SU-DHL-6 (cell line): Measurements from ENCODE around the gene KRT38.

Experiments
- H2AFZ ChIP-seq: fragments of 200-600 bp; sonication (generic); 2 replicates; pipeline ENCODE4 v1.6.1; 2014; ENCODE audit warnings: low read depth, mild to moderate bottlenecking, moderate library complexity, mixed read lengths, antibody characterized with exemption, low read length; ENCODE audit not compliant: severe bottlenecking
- H3F3A ChIP-seq: fragments of 200-600 bp; shearing (Covaris generic); 2 replicates; pipeline ENCODE4 v1.6.0; 2016; ENCODE audit warnings: antibody characterized with exemption, mild to moderate bottlenecking; ENCODE audit not compliant: insufficient read depth
- H3K27ac ChIP-seq: fragments of 200-600 bp; sonication (generic); 2 replicates; pipeline ENCODE4 v1.5.1; 2016; ENCODE audit warnings: low read depth, mild to moderate bottlenecking, low read length, moderate library complexity, mixed read lengths
- H3K27me3 ChIP-seq: fragments of 200-600 bp; sonication (generic), shearing (Covaris generic); 2 replicates; pipeline ENCODE4 v1.6.0; 2014; ENCODE audit warnings: mild to moderate bottlenecking, low read length
- H3K36me3 ChIP-seq: fragments of 200-600 bp; sonication (generic); 2 replicates; pipeline ENCODE4 v1.6.1; 2014; ENCODE audit warnings: mild to moderate bottlenecking, low read length, mixed read lengths
- H3K4me2 ChIP-seq: fragments of 300-600, 200-600 bp; shearing (Covaris generic), sonication (generic); 2 replicates; pipeline ENCODE4 v1.6.0; 2014; ENCODE audit warnings: low read length, low read depth, mild to moderate bottlenecking; ENCODE audit not compliant: poor library complexity, severe bottlenecking
- H3K4me3 ChIP-seq: fragments of 200-600 bp; sonication (generic); 2 replicates; pipeline ENCODE4 v1.5.1; 2014; ENCODE audit warnings: antibody characterized with exemption, low read length, mild to moderate bottlenecking, mixed read lengths; ENCODE audit not compliant: insufficient read depth, poor library complexity, severe bottlenecking
- H3K79me2 ChIP-seq: fragments of 200-600 bp; sonication (generic); 2 replicates; pipeline ENCODE4 v1.6.1; 2014; ENCODE audit warnings: mild to moderate bottlenecking, low read length, moderate library complexity; ENCODE audit not compliant: insufficient read depth
- H3K9ac ChIP-seq: fragments of 200-600 bp; sonication (generic); 2 replicates; pipeline ENCODE4 v1.7.0; 2014; ENCODE audit warnings: mild to moderate bottlenecking, low read length
- H3K9me2 ChIP-seq: fragments of 200-600 bp; sonication (generic); replicated peaks from 2 replicates; pipeline ENCODE4 v1.6.1; 2014; ENCODE audit warnings: low read length; ENCODE audit not compliant: insufficient read depth
- H3K9me3 ChIP-seq: fragments of 200-600 bp; sonication (generic); 2 replicates; pipeline ENCODE4 v1.6.1; 2014; ENCODE audit warnings: low read length, mixed read lengths; ENCODE audit not compliant: insufficient read depth
- H4K20me1 ChIP-seq: fragments of 200-600 bp; sonication (generic); 2 replicates; pipeline ENCODE4 v1.6.1; 2014; ENCODE audit warnings: low read depth, mild to moderate bottlenecking, antibody characterized with exemption, low read length, moderate library complexity, mixed read lengths
- EZH2phosphoT487 ChIP-seq: fragments of 200-600 bp; sonication (generic), shearing (Covaris generic); conservative IDR thresholded peaks from 2 replicates; pipeline ENCODE4 v1.6.1; 2018; ENCODE audit warnings: mild to moderate bottlenecking, antibody characterized with exemption, low read length, moderate library complexity, mixed read lengths
- TF ChIP-seq, protein P1 (sequence below): fragments of 200-600 bp; sonication (generic); IDR thresholded peaks from one replicate; pipeline ENCODE4 v1.5.1; 2017; ENCODE audit warnings: antibody characterized with exemption, mild to moderate bottlenecking, low read length, moderate library complexity; ENCODE audit not compliant: insufficient read depth, poor library complexity, severe bottlenecking

The KRT38 gene

DNA sequence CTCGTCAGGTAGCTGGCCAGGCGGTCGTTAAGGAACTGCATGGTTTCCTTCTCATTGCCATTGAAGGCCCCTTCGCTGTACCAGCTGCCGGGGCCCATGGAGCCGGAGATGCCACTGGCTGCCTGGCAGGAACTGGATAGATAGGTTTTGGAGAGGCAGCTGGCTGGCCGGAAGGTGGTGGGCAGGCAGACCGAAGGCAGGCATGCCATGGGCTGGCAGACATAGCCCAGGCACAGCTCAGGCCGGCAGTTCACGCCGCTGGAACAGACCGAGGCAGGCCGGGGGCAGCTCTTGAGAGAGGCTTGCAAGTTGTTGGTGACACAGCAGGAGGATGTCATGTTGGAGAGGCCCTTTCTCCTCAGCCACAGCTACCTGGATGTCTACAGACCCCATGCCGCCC is 26.2 kb upstream of the KRT38 start, which contains the start of gene KRT32:
TSS of gene KRT32 (minus strand) at position 399 of the 400 bp plus-strand sequence. CDS start at position 338, 61 bp downstream.
- Histone ChIP-seq H3K9me2 (no peaks in the 10 kb centered on the region), H3K79me2 (no peaks in the 10 kb centered on the region), H4K20me1 (no peaks in the 10 kb centered on the region), H3K27ac (no peak within 1 kb of the TSS), H3K9ac (no peak within 1 kb of the TSS), H3K4me2 (no peak within 1 kb of the TSS), H3K9me3 (no peaks in the 10 kb centered on the region), H3K4me3 (no peak within 1 kb of the TSS), H2AFZ (no peak within 1 kb of the TSS), H3K27me3 (no peaks in the 10 kb centered on the region), H3K36me3 (no peaks in the 10 kb centered on the region), H3F3A (no peaks in the 10 kb centered on the region)
- TF ChIP-seq, protein P1, sequence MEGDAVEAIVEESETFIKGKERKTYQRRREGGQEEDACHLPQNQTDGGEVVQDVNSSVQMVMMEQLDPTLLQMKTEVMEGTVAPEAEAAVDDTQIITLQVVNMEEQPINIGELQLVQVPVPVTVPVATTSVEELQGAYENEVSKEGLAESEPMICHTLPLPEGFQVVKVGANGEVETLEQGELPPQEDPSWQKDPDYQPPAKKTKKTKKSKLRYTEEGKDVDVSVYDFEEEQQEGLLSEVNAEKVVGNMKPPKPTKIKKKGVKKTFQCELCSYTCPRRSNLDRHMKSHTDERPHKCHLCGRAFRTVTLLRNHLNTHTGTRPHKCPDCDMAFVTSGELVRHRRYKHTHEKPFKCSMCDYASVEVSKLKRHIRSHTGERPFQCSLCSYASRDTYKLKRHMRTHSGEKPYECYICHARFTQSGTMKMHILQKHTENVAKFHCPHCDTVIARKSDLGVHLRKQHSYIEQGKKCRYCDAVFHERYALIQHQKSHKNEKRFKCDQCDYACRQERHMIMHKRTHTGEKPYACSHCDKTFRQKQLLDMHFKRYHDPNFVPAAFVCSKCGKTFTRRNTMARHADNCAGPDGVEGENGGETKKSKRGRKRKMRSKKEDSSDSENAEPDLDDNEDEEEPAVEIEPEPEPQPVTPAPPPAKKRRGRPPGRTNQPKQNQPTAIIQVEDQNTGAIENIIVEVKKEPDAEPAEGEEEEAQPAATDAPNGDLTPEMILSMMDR: no peak
- no peak for TF ChIP-seq EZH2phosphoT487

GRCh38 chr17:41464682-41465081 is 23.9 kb upstream of the KRT38 start:
- Histone ChIP-seq H3K9me2 (no peaks in the 10 kb centered on the region), H2AFZ (no peak overlapping the region), H3K9me3 (no peaks in the 10 kb centered on the region), H3K9ac (no peak overlapping the region), H3K4me3 (no peak overlapping the region), H4K20me1 (no peaks in the 10 kb centered on the region), H3K79me2 (no peaks in the 10 kb centered on the region), H3K27ac (no peak overlapping the region), H3F3A (no peaks in the 10 kb centered on the region), H3K27me3 (no peaks in the 10 kb centered on the region), H3K4me2 (no peak overlapping the region), H3K36me3 (no peaks in the 10 kb centered on the region)
- TF ChIP-seq EZH2phosphoT487: no peak
- TF ChIP-seq, protein P1: no peak

DNA sequence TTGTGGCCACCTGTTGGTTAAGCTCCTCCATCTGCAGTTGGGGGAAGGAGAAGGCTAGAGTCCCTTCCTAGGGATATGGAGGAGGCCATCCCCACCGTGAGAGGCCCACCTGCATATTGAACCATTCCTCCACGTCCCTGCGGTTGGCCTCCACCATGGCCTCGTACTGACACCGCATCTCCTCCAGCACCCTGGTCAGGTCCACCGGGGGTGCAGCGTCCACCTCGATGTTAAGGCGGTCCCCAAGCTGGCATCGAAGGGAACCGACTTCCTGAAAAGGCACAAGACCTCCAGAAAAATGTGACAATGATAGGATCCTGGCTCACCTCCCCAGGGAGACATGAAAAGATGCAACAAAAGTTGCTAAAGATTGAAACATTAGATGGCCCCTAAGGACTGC is 23.4 kb upstream of the KRT38 start:
- Histone ChIP-seq H3K4me2 (no peak overlapping the region), H3K79me2 (no peaks in the 10 kb centered on the region), H3K36me3 (no peaks in the 10 kb centered on the region), H3K27ac (no peak overlapping the region), H3K9me3 (no peaks in the 10 kb centered on the region), H3K27me3 (no peaks in the 10 kb centered on the region), H3K4me3 (no peak overlapping the region), H3F3A (no peaks in the 10 kb centered on the region), H3K9ac (no peak overlapping the region), H4K20me1 (no peaks in the 10 kb centered on the region), H2AFZ (no peak overlapping the region), H3K9me2 (no peaks in the 10 kb centered on the region)
- TF ChIP-seq, protein P1: no peak
- TF ChIP-seq EZH2phosphoT487: no peak

DNA sequence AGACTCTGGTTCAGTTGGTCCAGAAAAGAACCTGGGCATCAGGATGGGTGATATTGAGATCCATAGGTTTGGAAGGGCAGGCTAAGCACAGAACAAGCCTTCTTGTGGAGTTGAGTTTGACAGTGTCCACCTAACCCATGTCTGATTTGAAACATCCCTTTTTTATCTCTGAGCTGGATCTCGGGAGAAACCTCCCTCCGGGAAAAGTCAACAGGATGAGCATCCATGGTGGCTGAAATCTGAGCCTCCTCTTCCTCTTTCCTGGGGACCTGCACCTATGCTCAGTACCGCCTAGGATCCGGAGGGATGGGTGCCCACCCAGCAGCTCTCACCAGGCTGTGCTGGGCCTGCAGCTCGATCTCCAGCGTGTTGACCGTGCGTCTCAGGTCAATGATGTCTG is 23.0 kb upstream of the KRT38 start:
- no peak overlapping the region for H3K4me2 ChIP-seq
- H4K20me1 ChIP-seq: no peaks in the 10 kb centered on the region
- no peaks in the 10 kb centered on the region for H3K9me2 ChIP-seq
- no peak overlapping the region for H3K4me3 ChIP-seq
- no peak for TF ChIP-seq EZH2phosphoT487
- TF ChIP-seq, protein P1: no peak
- H3K9me3 ChIP-seq: no peaks in the 10 kb centered on the region
- no peaks in the 10 kb centered on the region for H3F3A ChIP-seq
- no peaks in the 10 kb centered on the region for H3K79me2 ChIP-seq
- H3K36me3 ChIP-seq: no peaks in the 10 kb centered on the region
- H3K9ac ChIP-seq: no peak overlapping the region
- H3K27me3 ChIP-seq: no peaks in the 10 kb centered on the region
- no peak overlapping the region for H3K27ac ChIP-seq
- no peak overlapping the region for H2AFZ ChIP-seq
